ENCODE results near the gene PCDH12. TPM values are rescaled to one million over a fixed set of nuclear protein-coding genes. Genes with fewer than 3 reads are reported as not detected.

Gene PCDH12
- polyA plus RNA-seq, 1 donor (not counting 4 experiments of a cell fraction or from before 2014, with no cell fraction given): 0.01 TPM

- H3K27ac ChIP-seq (ENCODE audit: control insufficient read depth, insufficient read depth, low read length): no peak overlapping the region
- H3K4me3 ChIP-seq (ENCODE audit: control insufficient read depth in 2 of 3, extremely low read depth in 1 of 3, insufficient read depth in 2 of 3, low read depth in 1 of 3, low read length in 3 of 3): no peak overlapping the region
- no peak for DNase-seq (ENCODE audit: low read depth, low spot score)
- no peak overlapping the region for H3K4me2 ChIP-seq (ENCODE audit: control insufficient read depth, extremely low read depth, insufficient read depth, low read depth, low read length)
- H3K9me1 ChIP-seq (ENCODE audit: control insufficient read depth, extremely low read depth, insufficient read depth, low read length): no peaks in the 10 kb centered on the region
- H3K79me2 ChIP-seq (ENCODE audit: control insufficient read depth, insufficient read depth, low read length): no peaks in the 10 kb centered on the region
- H3K4me1 ChIP-seq (ENCODE audit: control insufficient read depth, extremely low read depth, insufficient read depth, low read length): no peaks in the 10 kb centered on the region
- no peaks in the 10 kb centered on the region for H3K36me3 ChIP-seq (ENCODE audit: control insufficient read depth in 2 of 2, extremely low read depth in 1 of 2, insufficient read depth in 2 of 2, low read length in 2 of 2)
- no peak overlapping the region for H2AFZ ChIP-seq (ENCODE audit: control insufficient read depth, low read length)
- dilution Hi-C loops (cut with MboI; ENCODE audit: extremely low pct_ligation_motif_present, low sequenced_read_pairs): no loop called here
- H3K9me3 ChIP-seq (ENCODE audit: control insufficient read depth, low read depth, low read length): no peaks in the 10 kb centered on the region
- no peak for FAIRE-seq
- H4K20me1 ChIP-seq (ENCODE audit: control insufficient read depth, extremely low read depth, insufficient read depth, low read length): no peaks in the 10 kb centered on the region
- no peaks in the 10 kb centered on the region for H3K27me3 ChIP-seq (ENCODE audit: control insufficient read depth, extremely low read depth, insufficient read depth, low read length)
- no peak overlapping the region for H3K9ac ChIP-seq (ENCODE audit: control insufficient read depth, extremely low read depth, insufficient read depth, low read length)
- TF ChIP-seq EZH2 (IDR thresholded peaks at IDR 0.05; ENCODE audit: low read length) (no peak), CTCF (optimal IDR thresholded peaks at IDR 0.05 in 1 of 3, IDR thresholded peaks at IDR 0.05 in 1 of 3, conservative IDR thresholded peaks at IDR 0.05 in 1 of 3; ENCODE audit: extremely low read depth in 1 of 3, insufficient read depth in 2 of 3, low read length in 3 of 3) (no peak)
These were observed 7.6 kb downstream of the PCDH12 start for GRCh38 chr5:141950207-141951005.

- Histone ChIP-seq H3K4me3 (ENCODE audit: control insufficient read depth in 2 of 3, extremely low read depth in 1 of 3, insufficient read depth in 2 of 3, low read depth in 1 of 3, low read length in 3 of 3) (no peak overlapping the region), H3K27me3 (ENCODE audit: control insufficient read depth, extremely low read depth, insufficient read depth, low read length) (no peaks in the 10 kb centered on the region), H3K79me2 (ENCODE audit: control insufficient read depth, insufficient read depth, low read length) (no peaks in the 10 kb centered on the region), H3K27ac (ENCODE audit: control insufficient read depth, insufficient read depth, low read length) (no peak overlapping the region), H3K4me1 (ENCODE audit: control insufficient read depth, extremely low read depth, insufficient read depth, low read length) (peaks cover 2% of the 10 kb centered on the region), H3K9me3 (ENCODE audit: control insufficient read depth, low read depth, low read length) (no peaks in the 10 kb centered on the region), H4K20me1 (ENCODE audit: control insufficient read depth, extremely low read depth, insufficient read depth, low read length) (no peaks in the 10 kb centered on the region), H3K36me3 (ENCODE audit: control insufficient read depth in 2 of 2, extremely low read depth in 1 of 2, insufficient read depth in 2 of 2, low read length in 2 of 2) (no peaks in the 10 kb centered on the region), H3K4me2 (ENCODE audit: control insufficient read depth, extremely low read depth, insufficient read depth, low read depth, low read length) (no peak overlapping the region), H2AFZ (ENCODE audit: control insufficient read depth, low read length) (no peak overlapping the region), H3K9me1 (ENCODE audit: control insufficient read depth, extremely low read depth, insufficient read depth, low read length) (no peaks in the 10 kb centered on the region), H3K9ac (ENCODE audit: control insufficient read depth, extremely low read depth, insufficient read depth, low read length) (no peak overlapping the region)
- TF ChIP-seq CTCF (optimal IDR thresholded peaks at IDR 0.05 in 1 of 3, IDR thresholded peaks at IDR 0.05 in 1 of 3, conservative IDR thresholded peaks at IDR 0.05 in 1 of 3; ENCODE audit: extremely low read depth in 1 of 3, insufficient read depth in 2 of 3, low read length in 3 of 3) (no peak), EZH2 (IDR thresholded peaks at IDR 0.05; ENCODE audit: low read length) (no peak)
- FAIRE-seq (no peak), DNase-seq (ENCODE audit: low read depth, low spot score) (no peak)
- dilution Hi-C loops (cut with MboI; ENCODE audit: extremely low pct_ligation_motif_present, low sequenced_read_pairs): no loop called here
These were observed 8.5 kb downstream of the PCDH12 start for GRCh38 chr5:141949511-141949910.

All from keratinocyte (primary cell).